Gastrocnemius medialis (tissue), 4 donors: ENCODE measurements around the gene PPOX. TPM values are rescaled to one million over a fixed set of nuclear protein-coding genes. Genes with fewer than 3 reads are reported as not detected.

ENCODE experiments used
- ATAC-seq, 2 donors: fragments of 150-250 bp; one replicate each; pipeline ENCODE4 v1.9.1; 2016
- DNase-seq, 2 donors: peaks; one replicate each; pipeline ENCODE4 v3.0.0-alpha.2; 2019
- H3K27ac ChIP-seq, 4 donors: fragments of 200-600 bp; sonication (generic); 1 replicate in 1 of 4; 2 replicates in 3 of 4; pipeline ENCODE4 v1.5.1; 2016 to 2018; ENCODE audit warnings: mild to moderate bottlenecking in 2 of 4, moderate library complexity in 1 of 4
- H3K27me3 ChIP-seq, 3 donors: fragments of 200-600 bp; sonication (generic) in 2 of 3; 1 replicate in 1 of 3; 2 replicates in 2 of 3; pipeline versions ENCODE4 v1.5.1 to v1.6.0; 2016 to 2019; ENCODE audit warnings: mild to moderate bottlenecking in 1 of 3, moderate library complexity in 1 of 3
- H3K36me3 ChIP-seq, 2 donors: fragments of 200-600 bp; sonication (generic) in 1 of 2; one replicate each; pipeline ENCODE4 v1.5.1; 2017 to 2018
- H3K4me1 ChIP-seq, 2 donors: fragments of 200-600 bp; sonication (generic) in 1 of 2; one replicate each; pipeline ENCODE4 v1.5.1; 2016 to 2017; ENCODE audit warnings: mild to moderate bottlenecking in 2 of 2
- H3K4me3 ChIP-seq, 4 donors: fragments of 200-600 bp; sonication (generic) in 3 of 4; 1 replicate in 1 of 4; 2 replicates in 3 of 4; pipeline ENCODE4 v1.5.1; 2016 to 2019; ENCODE audit warnings: mild to moderate bottlenecking in 2 of 4
- H3K9me3 ChIP-seq, 3 donors: fragments of 200-600 bp; sonication (generic) in 2 of 3; 1 replicate in 1 of 3; 2 replicates in 2 of 3; pipeline ENCODE4 v1.5.1; 2016 to 2019
- POLR2A ChIP-seq, 2 donors: fragments of 450-650 bp; IDR thresholded peaks; one replicate each; pipeline ENCODE4 v1.6.1; 2017; ENCODE audit warnings: antibody characterized with exemption in 2 of 2, mild to moderate bottlenecking in 2 of 2, moderate library complexity in 2 of 2
- in situ Hi-C, 4 donors: fragments of 200-750 bp; cut with MboI; loops; one replicate each; pipeline versions ENCODE4 v1.15.0 to v1.8.0; 2017; ENCODE audit warnings: low sequenced_read_pairs in 4 of 4
- intact Hi-C: fragments of 100-400 bp; cut with DNase I; formaldehyde crosslinking; loops from one replicate; pipeline ENCODE4 v1.15.1; 2023; ENCODE audit warnings: low total_unique reads
- total RNA-seq, 4 donors: library from RNA; depleted of rRNA; stranded (reverse); fragments of >200 nt; gene quantifications; one replicate each; pipeline versions ENCODE4 v1.1.0 to v1.2.3, GENCODE V29; 2016
- TF ChIP-seq, protein P1 (sequence below), 5 experiments: fragments of 450-650 bp in 3 of 5; fragments of 200-600 bp in 2 of 5; sonication (generic) in 2 of 5; IDR thresholded peaks in 4 of 5; conservative IDR thresholded peaks in 1 of 5; 1 replicate in 4 of 5; 2 replicates in 1 of 5; pipeline ENCODE4 v1.5.1; 2016 to 2019; ENCODE audit warnings: antibody characterized with exemption in 5 of 5, mild to moderate bottlenecking in 3 of 5, moderate library complexity in 3 of 5

Gene PPOX
- total RNA-seq, 4 donors from 2014 or later = 4.0 to 14.7 (median 7.3) TPM

DNA sequence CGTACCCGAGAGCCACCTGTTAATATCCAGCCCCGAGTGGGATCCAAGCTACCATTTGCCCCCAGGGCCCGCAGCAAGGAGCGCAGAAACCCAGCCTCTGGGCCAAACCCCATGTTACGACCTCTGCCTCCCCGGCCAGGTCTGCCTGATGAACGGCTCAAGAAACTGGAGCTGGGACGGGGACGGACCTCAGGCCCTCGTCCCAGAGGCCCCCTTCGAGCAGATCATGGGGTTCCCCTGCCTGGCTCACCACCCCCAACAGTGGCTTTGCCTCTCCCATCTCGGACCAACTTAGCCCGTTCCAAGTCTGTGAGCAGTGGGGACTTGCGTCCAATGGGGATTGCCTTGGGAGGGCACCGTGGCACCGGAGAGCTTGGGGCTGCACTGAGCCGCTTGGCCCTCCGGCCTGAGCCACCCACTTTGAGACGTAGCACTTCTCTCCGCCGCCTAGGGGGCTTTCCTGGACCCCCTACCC, 5.5 kb upstream of the PPOX start:
- intact Hi-C loops = no loop called here
- Histone ChIP-seq H3K4me3 (peak overlapping the region in 1 of 4 donors; percentile 100), H3K36me3 (peaks cover 0 to 52% of the 10 kb centered on the region in 2 donors), H3K27ac (peak overlapping the region in 1 of 4 donors; percentile 95), H3K9me3 (no peaks in the 10 kb centered on the region), H3K4me1 (peaks cover 25 to 33% of the 10 kb centered on the region in 2 donors), H3K27me3 (no peaks in the 10 kb centered on the region)
- DNase-seq (no peak), ATAC-seq (no peak)
- in situ Hi-C loops = no loop called here
- TF ChIP-seq POLR2A (IDR thresholded peaks at IDR 0.05) = no peak
- TF ChIP-seq, protein P1, sequence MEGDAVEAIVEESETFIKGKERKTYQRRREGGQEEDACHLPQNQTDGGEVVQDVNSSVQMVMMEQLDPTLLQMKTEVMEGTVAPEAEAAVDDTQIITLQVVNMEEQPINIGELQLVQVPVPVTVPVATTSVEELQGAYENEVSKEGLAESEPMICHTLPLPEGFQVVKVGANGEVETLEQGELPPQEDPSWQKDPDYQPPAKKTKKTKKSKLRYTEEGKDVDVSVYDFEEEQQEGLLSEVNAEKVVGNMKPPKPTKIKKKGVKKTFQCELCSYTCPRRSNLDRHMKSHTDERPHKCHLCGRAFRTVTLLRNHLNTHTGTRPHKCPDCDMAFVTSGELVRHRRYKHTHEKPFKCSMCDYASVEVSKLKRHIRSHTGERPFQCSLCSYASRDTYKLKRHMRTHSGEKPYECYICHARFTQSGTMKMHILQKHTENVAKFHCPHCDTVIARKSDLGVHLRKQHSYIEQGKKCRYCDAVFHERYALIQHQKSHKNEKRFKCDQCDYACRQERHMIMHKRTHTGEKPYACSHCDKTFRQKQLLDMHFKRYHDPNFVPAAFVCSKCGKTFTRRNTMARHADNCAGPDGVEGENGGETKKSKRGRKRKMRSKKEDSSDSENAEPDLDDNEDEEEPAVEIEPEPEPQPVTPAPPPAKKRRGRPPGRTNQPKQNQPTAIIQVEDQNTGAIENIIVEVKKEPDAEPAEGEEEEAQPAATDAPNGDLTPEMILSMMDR (IDR thresholded peaks at IDR 0.05 in 4 of 5, conservative IDR thresholded peaks at IDR 0.05 in 1 of 5) = no peak

DNA sequence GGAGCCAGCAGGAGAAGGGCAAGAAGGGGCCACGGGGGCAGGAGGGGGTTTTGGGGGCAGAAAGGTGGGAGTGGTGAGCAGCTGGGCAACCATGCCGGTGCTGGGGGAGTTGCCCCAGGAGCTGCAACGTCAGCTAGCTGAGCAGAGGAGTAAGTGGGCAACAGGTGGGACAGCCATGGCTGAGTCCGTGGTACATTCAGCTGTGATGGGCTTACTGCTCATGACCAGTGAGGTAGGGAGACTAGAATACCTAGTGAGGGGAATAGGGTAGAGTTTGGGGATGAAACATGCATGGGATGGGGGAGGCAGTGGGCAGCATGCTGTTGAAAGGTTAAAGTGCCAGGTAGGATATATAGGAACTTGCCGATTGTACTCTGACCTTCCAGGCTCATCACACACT, 4.6 kb upstream of the PPOX start:
- ATAC-seq = no peak
- in situ Hi-C loops (no loop called here), intact Hi-C loops (no loop called here)
- DNase-seq = no peak
- peaks cover 0 to 52% of the 10 kb centered on the region in 2 donors for H3K36me3 ChIP-seq
- H3K27ac ChIP-seq = peak overlapping the region in 1 of 4 donors; percentile 5
- H3K4me3 ChIP-seq = no peak overlapping the region
- TF ChIP-seq POLR2A (IDR thresholded peaks at IDR 0.05) = no peak
- TF ChIP-seq, protein P1 (IDR thresholded peaks at IDR 0.05 in 4 of 5, conservative IDR thresholded peaks at IDR 0.05 in 1 of 5) = no peak
- peaks cover 25 to 36% of the 10 kb centered on the region in 2 donors for H3K4me1 ChIP-seq
- H3K27me3 ChIP-seq = no peaks in the 10 kb centered on the region
- no peaks in the 10 kb centered on the region for H3K9me3 ChIP-seq

DNA sequence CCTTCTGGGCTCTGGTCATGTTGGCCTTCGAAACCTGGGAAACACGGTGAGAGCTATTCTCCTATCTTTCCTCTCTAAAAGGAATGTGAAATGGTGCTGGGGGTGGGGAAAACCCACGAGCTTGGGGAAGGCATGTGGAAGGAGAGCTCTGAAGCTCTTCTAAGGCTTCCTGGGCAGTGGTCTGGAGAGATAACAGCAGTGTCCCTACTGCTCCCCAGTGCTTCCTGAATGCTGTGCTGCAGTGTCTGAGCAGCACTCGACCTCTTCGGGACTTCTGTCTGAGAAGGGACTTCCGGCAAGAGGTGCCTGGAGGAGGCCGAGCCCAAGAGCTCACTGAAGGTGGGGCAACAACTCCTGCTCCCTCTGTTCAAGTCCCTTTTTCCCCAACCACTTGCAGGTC, 4.2 kb upstream of the PPOX start:
- Histone ChIP-seq H3K9me3 (no peaks in the 10 kb centered on the region), H3K36me3 (peaks cover 0 to 49% of the 10 kb centered on the region in 2 donors), H3K4me1 (peaks cover 26 to 40% of the 10 kb centered on the region in 2 donors)

DNA sequence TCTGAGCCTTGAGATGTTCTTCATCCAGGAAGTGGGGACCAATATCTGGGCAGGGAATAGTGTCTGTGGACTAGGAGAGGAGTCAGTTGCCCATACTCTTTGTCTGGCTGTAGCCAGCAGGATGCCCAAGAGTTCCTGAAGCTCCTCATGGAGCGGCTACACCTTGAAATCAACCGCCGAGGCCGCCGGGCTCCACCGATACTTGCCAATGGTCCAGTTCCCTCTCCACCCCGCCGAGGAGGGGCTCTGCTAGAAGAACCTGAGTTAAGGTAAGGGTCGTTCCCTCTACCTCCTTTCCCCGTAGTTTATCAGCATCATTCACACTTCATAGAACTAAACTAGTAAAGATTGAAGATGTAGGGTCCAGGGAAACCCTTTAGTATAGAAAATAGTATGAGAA, 3.4 kb upstream of the PPOX start:
- Histone ChIP-seq H3K9me3 (no peaks in the 10 kb centered on the region), H3K4me1 (peaks cover 32 to 43% of the 10 kb centered on the region in 2 donors), H3K4me3 (no peak overlapping the region), H3K27ac (no peak overlapping the region), H3K36me3 (peaks cover 0 to 43% of the 10 kb centered on the region in 2 donors), H3K27me3 (no peaks in the 10 kb centered on the region)
- ATAC-seq = no peak
- DNase-seq = no peak
- in situ Hi-C loops (no loop called here), intact Hi-C loops (no loop called here)
- TF ChIP-seq, protein P1 (IDR thresholded peaks at IDR 0.05 in 4 of 5, conservative IDR thresholded peaks at IDR 0.05 in 1 of 5) = no peak
- TF ChIP-seq POLR2A (IDR thresholded peaks at IDR 0.05) = no peak

More for the DNA sequence above, 4.2 kb upstream of the PPOX start:
- no peaks in the 10 kb centered on the region for H3K27me3 ChIP-seq
- DNase-seq = no peak
- in situ Hi-C loops = no loop called here
- intact Hi-C loops = no loop called here
- H3K4me3 ChIP-seq = no peak overlapping the region
- no peak for TF ChIP-seq POLR2A (IDR thresholded peaks at IDR 0.05)
- TF ChIP-seq, protein P1 (IDR thresholded peaks at IDR 0.05 in 4 of 5, conservative IDR thresholded peaks at IDR 0.05 in 1 of 5) = no peak
- no peak for ATAC-seq
- H3K27ac ChIP-seq = peak overlapping the region in 1 of 4 donors; percentile 5

DNA sequence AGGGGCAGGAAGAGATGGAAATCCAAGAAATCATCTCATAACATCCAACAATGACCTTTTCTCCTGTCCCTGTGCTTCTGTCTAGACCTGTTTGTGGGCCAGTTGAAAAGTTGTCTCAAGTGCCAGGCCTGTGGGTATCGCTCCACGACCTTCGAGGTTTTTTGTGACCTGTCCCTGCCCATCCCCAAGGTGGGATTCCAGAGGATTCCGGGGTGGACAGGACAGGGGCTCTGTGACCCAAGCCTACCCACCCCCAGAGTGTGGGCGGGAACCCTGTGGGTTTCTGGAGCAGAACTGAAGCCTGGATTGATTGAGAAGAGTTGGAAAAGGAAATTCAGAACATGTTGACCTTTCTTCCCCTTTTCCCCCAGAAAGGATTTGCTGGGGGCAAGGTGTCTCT, 2.4 kb upstream of the PPOX start:
- no peak for DNase-seq
- Histone ChIP-seq H3K9me3 (no peaks in the 10 kb centered on the region), H3K4me1 (peaks cover 32 to 39% of the 10 kb centered on the region in 2 donors), H3K4me3 (no peak overlapping the region), H3K36me3 (peaks cover 0 to 43% of the 10 kb centered on the region in 2 donors), H3K27ac (no peak overlapping the region), H3K27me3 (no peaks in the 10 kb centered on the region)
- intact Hi-C loops (no loop called here), in situ Hi-C loops (no loop called here)
- ATAC-seq = no peak
- TF ChIP-seq, protein P1 (IDR thresholded peaks at IDR 0.05 in 4 of 5, conservative IDR thresholded peaks at IDR 0.05 in 1 of 5) = no peak
- TF ChIP-seq POLR2A (IDR thresholded peaks at IDR 0.05) = no peak
